HepG2 (cell line): ENCODE results near the gene INSIG1. TPM values are rescaled to one million over a fixed set of nuclear protein-coding genes. Genes with fewer than 3 reads are reported as not detected.

Experiments
- ATAC-seq: fragments of 200-7000 bp; cut with Tn5 transposase; 3 replicates; pipeline ENCODE4 v1.9.1; 2020; ENCODE audit warnings: mild to moderate bottlenecking, moderate library complexity
- BruUV-seq: library from RNA; stranded (reverse); fragments of 400-500 nt; replicated peaks from 2 replicates; lab custom pipeline; 2021; lab: Mats Ljungman, UMichigan
- CTCF ChIA-PET: fragments of 300-600 bp; formaldehyde crosslinking; extraction: SDS; loops from one replicate; lab custom pipeline; 2021; ENCODE audit warnings: low total read pairs, inconsistent platforms, low intra/inter-chr PET ratio; lab: Yijun Ruan, JAX
- POLR2A ChIA-PET: fragments of 350-600 bp; sonication (Branson Sonifier 250); formaldehyde crosslinking; loops from one replicate; lab custom pipeline; 2020; ENCODE audit warnings: antibody characterized with exemption, inconsistent platforms; lab: Yijun Ruan, JAX
- DNase-seq: peaks from one replicate; pipeline ENCODE4 v3.0.0-alpha.2; 2015; ENCODE audit warnings: low spot score
- FAIRE-seq: peaks from 3 replicates; lab custom pipeline; 2011; peaks lifted over from hg19 to GRCh38; lab: Jason Lieb, UNC
- H2AFZ ChIP-seq: one replicate; pipeline ENCODE4 v1.6.1; 2011; ENCODE audit warnings: low read length, inconsistent platforms
- H3K27ac ChIP-seq: fragments of 300-600 bp; 3 replicates; pipeline ENCODE4 v1.8.0; 2011; ENCODE audit warnings: mixed run types, mild to moderate bottlenecking, mixed read lengths, low read length, inconsistent platforms; ENCODE audit not compliant: insufficient read depth; ENCODE audit errors: extremely low read length
- H3K27me3 ChIP-seq, 2 experiments: fragments of 200-600 bp in 1 of 2; 2 replicates in 1 of 2; 3 replicates in 1 of 2; pipeline versions ENCODE4 v1.6.0 to v1.8.0; 2011; ENCODE audit warnings: low read length in 2 of 2, mild to moderate bottlenecking in 2 of 2, moderate library complexity in 2 of 2, inconsistent platforms in 1 of 2; ENCODE audit not compliant: insufficient read depth in 2 of 2, control insufficient read depth in 1 of 2
- H3K36me3 ChIP-seq, 2 experiments: fragments of 200-600 bp in 1 of 2; replicated peaks in 1 of 2; 2 replicates in 1 of 2; 3 replicates in 1 of 2; pipeline versions ENCODE4 v1.5.1 to v1.8.0; 2011; ENCODE audit warnings: low read length in 2 of 2, inconsistent platforms in 1 of 2; ENCODE audit not compliant: insufficient read depth in 2 of 2, control insufficient read depth in 1 of 2
- H3K4me1 ChIP-seq: 2 replicates; pipeline ENCODE4 v1.5.1; 2012; ENCODE audit warnings: low read length, inconsistent platforms; ENCODE audit not compliant: insufficient read depth
- H3K4me2 ChIP-seq: 2 replicates; pipeline ENCODE4 v1.6.0; 2011; ENCODE audit warnings: low read depth, low read length, inconsistent platforms
- H3K4me3 ChIP-seq, 3 experiments: fragments of 200-600 bp in 1 of 3; sonication (generic), shearing (Covaris generic) in 1 of 3; replicated peaks in 1 of 3; 2 replicates each; pipeline ENCODE4 v1.5.1; 2011 to 2016; ENCODE audit warnings: low read length in 3 of 3, inconsistent platforms in 2 of 3, low read depth in 2 of 3, mild to moderate bottlenecking in 2 of 3, control low read depth in 1 of 3, mixed read lengths in 1 of 3; ENCODE audit not compliant: insufficient read depth in 1 of 3
- H3K79me2 ChIP-seq: one replicate; pipeline ENCODE4 v1.6.1; 2011; ENCODE audit warnings: low read length, inconsistent platforms; ENCODE audit not compliant: insufficient read depth
- H3K9ac ChIP-seq: 2 replicates; pipeline ENCODE4 v1.6.0; 2011; ENCODE audit warnings: mild to moderate bottlenecking, low read depth, low read length, inconsistent platforms; ENCODE audit not compliant: insufficient read depth
- H3K9me3 ChIP-seq: 2 replicates; pipeline ENCODE4 v1.5.1; 2012; ENCODE audit warnings: mild to moderate bottlenecking, low read length
- H4K20me1 ChIP-seq: 2 replicates; pipeline ENCODE4 v1.6.0; 2011; ENCODE audit warnings: inconsistent platforms, mild to moderate bottlenecking, low read length, moderate library complexity; ENCODE audit not compliant: insufficient read depth
- EP300 ChIP-seq, 3 experiments: sonication (generic) in 1 of 3; formaldehyde crosslinking in 1 of 3; IDR thresholded peaks; 2 replicates each; pipeline versions ENCODE4 v1.5.1 to v1.6.1; 2011 to 2020; ENCODE audit warnings: low read depth in 2 of 3, low read length in 2 of 3, borderline replicate concordance in 1 of 3, improper control_type of control experiment in 1 of 3, mild to moderate bottlenecking in 1 of 3, missing genetic modification reagents in 1 of 3, moderate library complexity in 1 of 3
- GTF3A ChIP-seq: sonication (generic); formaldehyde crosslinking; conservative IDR thresholded peaks from 2 replicates; pipeline ENCODE4 v1.4.0; 2020; ENCODE audit warnings: mild to moderate bottlenecking, missing genetic modification reagents
- HMG20B ChIP-seq: conservative IDR thresholded peaks from 2 replicates; pipeline ENCODE4 v1.6.1; 2016; ENCODE audit warnings: missing genetic modification reagents, missing compliant biosample characterization
- MTA1 ChIP-seq: sonication (generic); formaldehyde crosslinking; IDR thresholded peaks from 2 replicates; pipeline ENCODE4 v1.4.0; 2020; ENCODE audit warnings: missing genetic modification reagents, mild to moderate bottlenecking, borderline replicate concordance
- RXRB ChIP-seq: IDR thresholded peaks from 2 replicates; pipeline ENCODE4 v1.6.1; 2016; ENCODE audit warnings: borderline replicate concordance, missing genetic modification reagents, missing compliant biosample characterization
- ZC3H4 ChIP-seq: sonication (generic); formaldehyde crosslinking; IDR thresholded peaks from 2 replicates; pipeline ENCODE4 v1.4.0; 2020; ENCODE audit warnings: missing genetic modification reagents, borderline replicate concordance
- ZNF256 ChIP-seq: sonication (generic); formaldehyde crosslinking; conservative IDR thresholded peaks from 2 replicates; pipeline ENCODE4 v1.4.0; 2020; ENCODE audit warnings: missing genetic modification reagents
- ZNF564 ChIP-seq: sonication (generic); formaldehyde crosslinking; IDR thresholded peaks from 2 replicates; pipeline ENCODE4 v1.8.1; 2023; ENCODE audit warnings: mild to moderate bottlenecking, missing genetic modification reagents
- ZNF777 ChIP-seq: sonication (generic); formaldehyde crosslinking; IDR thresholded peaks from 2 replicates; pipeline ENCODE4 v1.4.0; 2020; ENCODE audit warnings: missing genetic modification reagents
- WGBS: methylation state at CpG from one replicate; pipeline ENCODE4 v1.1.6; 2017; ENCODE audit warnings: low lambda C conversion rate; 5-methylcytosine and 5-hydroxymethylcytosine counted together
- in situ Hi-C: cut with HindIII; loops from 2 replicates; pipeline ENCODE4 v1.10.0; 2017; ENCODE audit warnings: low pct_unique_long_range_greater_than_20kb; ENCODE audit not compliant: extremely low pct_ligation_motif_present
- intact Hi-C: fragments of 100-400 bp; cut with micrococcal nuclease; formaldehyde crosslinking; loops from one replicate; pipeline ENCODE4 v1.10.0; 2022; ENCODE audit not compliant: unreplicated experiment
- polyA plus RNA-seq, 8 experiments: library from polyadenylated mRNA; depleted of rRNA in 3 of 8; stranded (reverse) in 7 of 8; unstranded in 1 of 8; fragments of >200 nt; fragmentation: Illumina TruSeq in 4 of 8; extraction: Trizol in 4 of 8; gene quantifications; 2 replicates each; pipeline versions ENCODE4 v1.2.1 to v1.2.3, GENCODE V29; 2011 to 2016; ENCODE audit warnings: low read depth in 4 of 8, missing spikeins in 1 of 8, mixed read lengths in 1 of 8; ENCODE audit not compliant: insufficient read depth in 1 of 8
- total RNA-seq, 5 experiments: library from RNA; depleted of rRNA; stranded (reverse); fragments of >200 nt; fragmentation: Illumina TruSeq; extraction: Trizol; gene quantifications; 2 replicates each; pipeline ENCODE4 v1.2.3, GENCODE V29; 2016; ENCODE audit warnings: low read depth in 1 of 5
- TF ChIP-seq, protein P1 (sequence below): IDR thresholded peaks from 2 replicates; pipeline ENCODE4 v1.6.1; 2012; ENCODE audit warnings: low read depth, low read length, improper control_type of control experiment
- TF ChIP-seq, protein P2 (sequence below): sonication (generic); formaldehyde crosslinking; IDR thresholded peaks from 2 replicates; pipeline ENCODE4 v1.8.0; 2022; ENCODE audit warnings: missing genetic modification reagents, mild to moderate bottlenecking, moderate library complexity, borderline replicate concordance
- TF ChIP-seq, protein P3 (sequence below): sonication (generic); formaldehyde crosslinking; IDR thresholded peaks from 2 replicates; pipeline ENCODE4 v1.4.0; 2020; ENCODE audit warnings: mild to moderate bottlenecking, missing genetic modification reagents
- TF ChIP-seq, protein P4 (sequence below): sonication (generic); formaldehyde crosslinking; IDR thresholded peaks from 2 replicates; pipeline ENCODE4 v1.4.0; 2020; ENCODE audit warnings: missing genetic modification reagents

Gene INSIG1
- total and polyA plus RNA-seq, 2 of the 13 experiments (the other 11 are each of a cell fraction or from before 2014, with no cell fraction given), result 0.07 to 0.11 TPM

DNA sequence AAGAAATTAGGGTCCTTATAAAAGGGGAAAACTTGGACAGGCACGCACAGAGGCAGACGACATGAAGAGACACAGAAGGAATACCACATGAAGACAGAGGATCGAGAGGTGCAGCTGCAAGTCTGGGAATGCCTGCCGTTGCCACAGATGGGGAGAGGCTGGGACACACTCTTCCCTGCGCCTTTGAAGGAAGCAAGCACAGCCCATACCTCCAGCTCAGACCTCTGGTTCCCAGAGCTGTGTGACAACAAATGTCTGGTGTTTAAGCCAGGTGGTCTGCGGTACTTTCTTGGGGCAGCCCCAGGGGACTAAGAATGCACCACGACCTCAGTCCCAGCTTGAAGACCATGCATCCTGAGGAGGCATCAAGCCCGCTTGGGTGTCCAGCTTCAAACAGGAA lies 18.3 kb downstream of the INSIG1 start:
- 28% methylated on average over 7 of the region's 8 CpGs for WGBS
- CTCF ChIA-PET, result no interaction called here

More for the DNA sequence above, 18.3 kb downstream of the INSIG1 start:
- Histone ChIP-seq H3K27me3 (peaks cover 2 to 29% of the 10 kb centered on the region in 2 experiments; a peak in 4 of 5 replicates), H2AFZ (no peak overlapping the region), H3K4me3 (no peak overlapping the region), H3K9ac (no peak overlapping the region), H3K36me3 (no peaks in the 10 kb centered on the region), H3K9me3 (no peaks in the 10 kb centered on the region), H3K4me1 (no peaks in the 10 kb centered on the region), H4K20me1 (no peaks in the 10 kb centered on the region), H3K27ac (no peak overlapping the region), H3K4me2 (no peak overlapping the region), H3K79me2 (no peaks in the 10 kb centered on the region)
- BruUV-seq, result no TSS peak
- in situ Hi-C loops, result no loop called here
- TF ChIP-seq EP300 (IDR thresholded peaks at IDR 0.05; ENCODE audit: low read depth in 2 of 2, low read length in 2 of 2), result no peak
- no peak for TF ChIP-seq EP300 (CRISPR knock-in tag; IDR thresholded peaks at IDR 0.05; ENCODE audit: borderline replicate concordance)
- TF ChIP-seq, protein P1, sequence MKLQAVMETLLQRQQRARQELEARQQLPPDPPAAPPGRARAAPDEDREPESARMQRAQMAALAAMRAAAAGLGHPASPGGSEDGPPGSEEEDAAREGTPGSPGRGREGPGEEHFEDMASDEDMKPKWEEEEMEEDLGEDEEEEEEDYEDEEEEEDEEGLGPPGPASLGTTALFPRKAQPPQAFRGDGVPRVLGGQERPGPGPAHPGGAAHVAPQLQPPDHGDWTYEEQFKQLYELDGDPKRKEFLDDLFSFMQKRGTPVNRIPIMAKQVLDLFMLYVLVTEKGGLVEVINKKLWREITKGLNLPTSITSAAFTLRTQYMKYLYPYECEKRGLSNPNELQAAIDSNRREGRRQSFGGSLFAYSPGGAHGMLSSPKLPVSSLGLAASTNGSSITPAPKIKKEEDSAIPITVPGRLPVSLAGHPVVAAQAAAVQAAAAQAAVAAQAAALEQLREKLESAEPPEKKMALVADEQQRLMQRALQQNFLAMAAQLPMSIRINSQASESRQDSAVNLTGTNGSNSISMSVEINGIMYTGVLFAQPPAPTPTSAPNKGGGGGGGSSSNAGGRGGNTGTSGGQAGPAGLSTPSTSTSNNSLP, result no peak
- TF ChIP-seq ZNF777 (CRISPR knock-in tag), result no peak
- TF ChIP-seq GTF3A (CRISPR knock-in tag), result no peak
- no peak for TF ChIP-seq ZNF256 (CRISPR knock-in tag)
- TF ChIP-seq, protein P2, sequence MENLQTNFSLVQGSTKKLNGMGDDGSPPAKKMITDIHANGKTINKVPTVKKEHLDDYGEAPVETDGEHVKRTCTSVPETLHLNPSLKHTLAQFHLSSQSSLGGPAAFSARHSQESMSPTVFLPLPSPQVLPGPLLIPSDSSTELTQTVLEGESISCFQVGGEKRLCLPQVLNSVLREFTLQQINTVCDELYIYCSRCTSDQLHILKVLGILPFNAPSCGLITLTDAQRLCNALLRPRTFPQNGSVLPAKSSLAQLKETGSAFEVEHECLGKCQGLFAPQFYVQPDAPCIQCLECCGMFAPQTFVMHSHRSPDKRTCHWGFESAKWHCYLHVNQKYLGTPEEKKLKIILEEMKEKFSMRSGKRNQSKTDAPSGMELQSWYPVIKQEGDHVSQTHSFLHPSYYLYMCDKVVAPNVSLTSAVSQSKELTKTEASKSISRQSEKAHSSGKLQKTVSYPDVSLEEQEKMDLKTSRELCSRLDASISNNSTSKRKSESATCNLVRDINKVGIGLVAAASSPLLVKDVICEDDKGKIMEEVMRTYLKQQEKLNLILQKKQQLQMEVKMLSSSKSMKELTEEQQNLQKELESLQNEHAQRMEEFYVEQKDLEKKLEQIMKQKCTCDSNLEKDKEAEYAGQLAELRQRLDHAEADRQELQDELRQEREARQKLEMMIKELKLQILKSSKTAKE (CRISPR knock-in tag), result no peak
- TF ChIP-seq ZNF564 (CRISPR knock-in tag), result no peak
- no peak for TF ChIP-seq RXRB (CRISPR knock-in tag)
- TF ChIP-seq HMG20B (CRISPR knock-in tag), result no peak
- TF ChIP-seq, protein P3, sequence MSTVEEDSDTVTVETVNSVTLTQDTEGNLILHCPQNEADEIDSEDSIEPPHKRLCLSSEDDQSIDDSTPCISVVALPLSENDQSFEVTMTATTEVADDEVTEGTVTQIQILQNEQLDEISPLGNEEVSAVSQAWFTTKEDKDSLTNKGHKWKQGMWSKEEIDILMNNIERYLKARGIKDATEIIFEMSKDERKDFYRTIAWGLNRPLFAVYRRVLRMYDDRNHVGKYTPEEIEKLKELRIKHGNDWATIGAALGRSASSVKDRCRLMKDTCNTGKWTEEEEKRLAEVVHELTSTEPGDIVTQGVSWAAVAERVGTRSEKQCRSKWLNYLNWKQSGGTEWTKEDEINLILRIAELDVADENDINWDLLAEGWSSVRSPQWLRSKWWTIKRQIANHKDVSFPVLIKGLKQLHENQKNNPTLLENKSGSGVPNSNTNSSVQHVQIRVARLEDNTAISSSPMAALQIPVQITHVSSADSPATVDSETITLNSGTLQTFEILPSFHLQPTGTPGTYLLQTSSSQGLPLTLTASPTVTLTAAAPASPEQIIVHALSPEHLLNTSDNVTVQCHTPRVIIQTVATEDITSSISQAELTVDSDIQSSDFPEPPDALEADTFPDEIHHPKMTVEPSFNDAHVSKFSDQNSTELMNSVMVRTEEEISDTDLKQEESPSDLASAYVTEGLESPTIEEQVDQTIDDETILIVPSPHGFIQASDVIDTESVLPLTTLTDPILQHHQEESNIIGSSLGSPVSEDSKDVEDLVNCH (CRISPR knock-in tag), result no peak
- TF ChIP-seq ZC3H4 (CRISPR knock-in tag), result no peak
- TF ChIP-seq MTA1 (CRISPR knock-in tag), result no peak
- TF ChIP-seq, protein P4, sequence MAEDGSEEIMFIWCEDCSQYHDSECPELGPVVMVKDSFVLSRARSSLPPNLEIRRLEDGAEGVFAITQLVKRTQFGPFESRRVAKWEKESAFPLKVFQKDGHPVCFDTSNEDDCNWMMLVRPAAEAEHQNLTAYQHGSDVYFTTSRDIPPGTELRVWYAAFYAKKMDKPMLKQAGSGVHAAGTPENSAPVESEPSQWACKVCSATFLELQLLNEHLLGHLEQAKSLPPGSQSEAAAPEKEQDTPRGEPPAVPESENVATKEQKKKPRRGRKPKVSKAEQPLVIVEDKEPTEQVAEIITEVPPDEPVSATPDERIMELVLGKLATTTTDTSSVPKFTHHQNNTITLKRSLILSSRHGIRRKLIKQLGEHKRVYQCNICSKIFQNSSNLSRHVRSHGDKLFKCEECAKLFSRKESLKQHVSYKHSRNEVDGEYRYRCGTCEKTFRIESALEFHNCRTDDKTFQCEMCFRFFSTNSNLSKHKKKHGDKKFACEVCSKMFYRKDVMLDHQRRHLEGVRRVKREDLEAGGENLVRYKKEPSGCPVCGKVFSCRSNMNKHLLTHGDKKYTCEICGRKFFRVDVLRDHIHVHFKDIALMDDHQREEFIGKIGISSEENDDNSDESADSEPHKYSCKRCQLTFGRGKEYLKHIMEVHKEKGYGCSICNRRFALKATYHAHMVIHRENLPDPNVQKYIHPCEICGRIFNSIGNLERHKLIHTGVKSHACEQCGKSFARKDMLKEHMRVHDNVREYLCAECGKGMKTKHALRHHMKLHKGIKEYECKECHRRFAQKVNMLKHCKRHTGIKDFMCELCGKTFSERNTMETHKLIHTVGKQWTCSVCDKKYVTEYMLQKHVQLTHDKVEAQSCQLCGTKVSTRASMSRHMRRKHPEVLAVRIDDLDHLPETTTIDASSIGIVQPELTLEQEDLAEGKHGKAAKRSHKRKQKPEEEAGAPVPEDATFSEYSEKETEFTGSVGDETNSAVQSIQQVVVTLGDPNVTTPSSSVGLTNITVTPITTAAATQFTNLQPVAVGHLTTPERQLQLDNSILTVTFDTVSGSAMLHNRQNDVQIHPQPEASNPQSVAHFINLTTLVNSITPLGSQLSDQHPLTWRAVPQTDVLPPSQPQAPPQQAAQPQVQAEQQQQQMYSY, result no peak
- intact Hi-C loops, result no loop called here
- no peak for ATAC-seq
- no peak for DNase-seq
- no peak for FAIRE-seq
- POLR2A ChIA-PET, result no interaction called here
